Testis (tissue), 3 donors: ENCODE data around the gene CYB5B. TPM values are rescaled to one million over a fixed set of nuclear protein-coding genes. Genes with fewer than 3 reads are reported as not detected.

Experiments used
- DNase-seq: peaks from one replicate; pipeline ENCODE4 v3.0.0-alpha.2; 2019
- H3K27ac ChIP-seq, 2 donors: fragments of 200-600 bp; sonication (generic); one replicate each; pipeline ENCODE4 v1.5.1; 2019
- H3K27me3 ChIP-seq: fragments of 200-600 bp; sonication (generic); one replicate; pipeline ENCODE4 v1.5.1; 2019
- H3K36me3 ChIP-seq: fragments of 200-600 bp; sonication (generic); one replicate; pipeline ENCODE4 v1.5.1; 2017; ENCODE audit warnings: low read depth; ENCODE audit errors: missing control alignments
- H3K4me1 ChIP-seq: fragments of 200-600 bp; sonication (generic); one replicate; pipeline ENCODE4 v1.5.1; 2019
- H3K4me3 ChIP-seq, 2 donors: fragments of 200-600 bp; sonication (generic); one replicate each; pipeline ENCODE4 v1.5.1; 2017 to 2019
- H3K9me3 ChIP-seq: fragments of 200-600 bp; sonication (generic); one replicate; pipeline ENCODE4 v1.5.1; 2017
- POLR2A ChIP-seq: fragments of 450-650 bp; IDR thresholded peaks from one replicate; pipeline ENCODE4 v1.6.1; 2017; ENCODE audit warnings: antibody characterized with exemption, mild to moderate bottlenecking, moderate library complexity
- WGBS, 2 donors: methylation state at CpG; one replicate each; pipeline ENCODE4 v1.1.5; 2018; 5-methylcytosine and 5-hydroxymethylcytosine counted together
- intact Hi-C: fragments of 100-400 bp; cut with DNase I; formaldehyde crosslinking; loops from one replicate; pipeline ENCODE4 v1.15.1; 2023; ENCODE audit warnings: low total_unique reads
- polyA plus RNA-seq: library from polyadenylated mRNA; stranded (reverse); fragments of 350-450 nt; fragmentation: Illumina TruSeq; extraction: RNeasy Lipid Tissue Mini Kit (QIAGEN cat#74804); gene quantifications from one replicate; pipeline ENCODE4 v1.2.3, GENCODE V29; 2014; ENCODE audit warnings: low read depth, low replicate concordance; ENCODE audit not compliant: insufficient read depth
- total RNA-seq, 2 donors: library from RNA; depleted of rRNA; stranded (reverse); fragments of >200 nt; gene quantifications; one replicate each; pipeline ENCODE4 v1.2.3, GENCODE V29; 2016
- TF ChIP-seq, protein P1 (sequence below), 3 experiments: fragments of 450-650 bp in 2 of 3; fragments of 200-600 bp in 1 of 3; sonication (generic) in 1 of 3; IDR thresholded peaks; one replicate each; pipeline ENCODE4 v1.5.1; 2016 to 2019; ENCODE audit warnings: antibody characterized with exemption in 3 of 3, mild to moderate bottlenecking in 2 of 3, moderate library complexity in 1 of 3

The CYB5B gene
- total and polyA plus RNA-seq, 3 donors from 2014 or later = 65.8 to 91.9 (median 85.0) TPM

DNA sequence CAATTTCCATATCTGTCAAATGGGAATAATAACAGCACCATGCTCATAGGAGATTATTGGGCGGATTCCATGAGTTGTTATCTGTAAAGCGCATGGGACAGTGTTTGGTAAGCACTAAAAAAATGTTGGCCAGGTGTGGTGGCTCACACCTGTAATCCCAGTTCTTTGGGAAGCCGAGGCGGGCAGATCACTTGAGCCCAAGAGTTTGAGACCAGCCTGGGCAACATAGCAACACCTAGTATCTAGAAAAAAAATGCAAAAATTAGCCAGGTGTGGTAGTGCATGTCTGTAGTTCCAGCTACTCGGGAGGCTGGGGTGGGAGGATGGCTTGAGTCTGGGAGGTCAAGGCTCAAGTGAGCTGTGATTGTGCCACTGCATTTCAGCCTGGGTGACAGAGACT lies 74.5 kb downstream of the CYB5B start:
- TF ChIP-seq POLR2A = no peak
- TF ChIP-seq, protein P1, sequence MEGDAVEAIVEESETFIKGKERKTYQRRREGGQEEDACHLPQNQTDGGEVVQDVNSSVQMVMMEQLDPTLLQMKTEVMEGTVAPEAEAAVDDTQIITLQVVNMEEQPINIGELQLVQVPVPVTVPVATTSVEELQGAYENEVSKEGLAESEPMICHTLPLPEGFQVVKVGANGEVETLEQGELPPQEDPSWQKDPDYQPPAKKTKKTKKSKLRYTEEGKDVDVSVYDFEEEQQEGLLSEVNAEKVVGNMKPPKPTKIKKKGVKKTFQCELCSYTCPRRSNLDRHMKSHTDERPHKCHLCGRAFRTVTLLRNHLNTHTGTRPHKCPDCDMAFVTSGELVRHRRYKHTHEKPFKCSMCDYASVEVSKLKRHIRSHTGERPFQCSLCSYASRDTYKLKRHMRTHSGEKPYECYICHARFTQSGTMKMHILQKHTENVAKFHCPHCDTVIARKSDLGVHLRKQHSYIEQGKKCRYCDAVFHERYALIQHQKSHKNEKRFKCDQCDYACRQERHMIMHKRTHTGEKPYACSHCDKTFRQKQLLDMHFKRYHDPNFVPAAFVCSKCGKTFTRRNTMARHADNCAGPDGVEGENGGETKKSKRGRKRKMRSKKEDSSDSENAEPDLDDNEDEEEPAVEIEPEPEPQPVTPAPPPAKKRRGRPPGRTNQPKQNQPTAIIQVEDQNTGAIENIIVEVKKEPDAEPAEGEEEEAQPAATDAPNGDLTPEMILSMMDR (IDR thresholded peaks at IDR 0.05) = no peak
- no peaks in the 10 kb centered on the region for H3K27me3 ChIP-seq
- intact Hi-C loops = no loop called here
- H3K27ac ChIP-seq = no peak overlapping the region
- 91% methylated on average over 5 of the region's 5 CpGs for WGBS, 2 donors
- H3K4me3 ChIP-seq = no peak overlapping the region
- DNase-seq = no peak
- H3K4me1 ChIP-seq = peaks cover 11% of the 10 kb centered on the region
- H3K36me3 ChIP-seq = no peaks in the 10 kb centered on the region
- H3K9me3 ChIP-seq = no peaks in the 10 kb centered on the region

DNA sequence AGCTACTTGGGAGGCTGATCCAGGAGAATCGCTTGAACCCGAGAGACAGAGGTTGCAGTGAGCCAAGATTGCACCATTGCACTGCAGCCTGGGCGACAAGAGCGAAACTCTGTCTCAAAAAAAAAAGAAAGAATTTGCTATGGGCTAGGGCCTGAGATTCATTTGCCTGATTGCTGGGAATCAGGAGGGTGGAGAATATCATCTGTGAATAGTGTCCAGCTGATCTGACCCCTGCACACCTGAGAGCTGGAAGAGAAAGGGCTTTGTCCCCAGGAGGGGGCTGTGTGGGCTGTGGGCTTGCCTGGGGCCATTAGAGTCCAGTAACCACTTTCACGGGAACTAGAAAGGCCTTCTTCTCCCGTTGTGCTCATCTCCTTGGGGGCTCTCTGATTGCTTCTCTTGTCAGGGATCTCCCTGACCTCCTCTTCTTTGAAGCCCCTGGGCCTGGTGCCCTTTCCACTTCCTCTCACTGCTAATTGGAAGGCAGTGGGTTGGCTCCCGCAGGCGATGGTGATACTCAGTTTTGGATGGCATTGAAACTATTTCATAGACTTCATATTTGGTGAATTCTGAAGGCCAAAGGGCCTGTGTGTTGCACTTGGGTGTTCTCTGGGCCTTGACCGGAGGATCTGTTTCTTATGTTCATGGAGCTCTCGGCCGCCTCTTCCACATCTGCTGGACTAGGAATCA lies 75.3 kb downstream of the CYB5B start:
- 79 to 81% methylated on average over 8 to 11 of the region's 11 CpGs for WGBS, 2 donors
- no peaks in the 10 kb centered on the region for H3K36me3 ChIP-seq
- no peak overlapping the region for H3K4me3 ChIP-seq
- H3K27me3 ChIP-seq = no peaks in the 10 kb centered on the region
- TF ChIP-seq, protein P1 (IDR thresholded peaks at IDR 0.05) = no peak
- no peak for TF ChIP-seq POLR2A
- no peak for DNase-seq
- H3K9me3 ChIP-seq = no peaks in the 10 kb centered on the region
- peaks cover 11% of the 10 kb centered on the region for H3K4me1 ChIP-seq
- intact Hi-C loops = no loop called here
- H3K27ac ChIP-seq = no peak overlapping the region

DNA sequence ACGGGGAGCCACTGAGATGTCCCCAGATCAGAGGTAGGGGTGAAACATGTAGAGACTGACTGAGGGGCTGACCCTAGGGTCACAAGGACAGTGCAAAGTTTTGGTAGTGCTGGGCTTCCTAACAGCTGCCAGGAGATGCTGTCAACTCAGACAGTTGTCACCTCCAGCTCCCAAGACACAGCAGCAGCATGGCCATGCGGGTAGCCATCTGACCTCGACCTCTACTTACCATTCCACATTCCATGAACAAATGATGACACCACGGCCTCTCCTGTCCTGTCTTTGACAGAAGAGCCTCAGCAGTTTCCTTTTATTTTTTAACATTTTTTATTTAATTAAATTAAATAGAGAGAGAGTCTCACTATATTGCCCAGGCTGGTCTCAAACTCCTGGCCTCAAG lies 76.1 kb downstream of the CYB5B start:
- WGBS, 2 donors = 83 to 90% methylated on average over 4 of the region's 4 CpGs

DNA sequence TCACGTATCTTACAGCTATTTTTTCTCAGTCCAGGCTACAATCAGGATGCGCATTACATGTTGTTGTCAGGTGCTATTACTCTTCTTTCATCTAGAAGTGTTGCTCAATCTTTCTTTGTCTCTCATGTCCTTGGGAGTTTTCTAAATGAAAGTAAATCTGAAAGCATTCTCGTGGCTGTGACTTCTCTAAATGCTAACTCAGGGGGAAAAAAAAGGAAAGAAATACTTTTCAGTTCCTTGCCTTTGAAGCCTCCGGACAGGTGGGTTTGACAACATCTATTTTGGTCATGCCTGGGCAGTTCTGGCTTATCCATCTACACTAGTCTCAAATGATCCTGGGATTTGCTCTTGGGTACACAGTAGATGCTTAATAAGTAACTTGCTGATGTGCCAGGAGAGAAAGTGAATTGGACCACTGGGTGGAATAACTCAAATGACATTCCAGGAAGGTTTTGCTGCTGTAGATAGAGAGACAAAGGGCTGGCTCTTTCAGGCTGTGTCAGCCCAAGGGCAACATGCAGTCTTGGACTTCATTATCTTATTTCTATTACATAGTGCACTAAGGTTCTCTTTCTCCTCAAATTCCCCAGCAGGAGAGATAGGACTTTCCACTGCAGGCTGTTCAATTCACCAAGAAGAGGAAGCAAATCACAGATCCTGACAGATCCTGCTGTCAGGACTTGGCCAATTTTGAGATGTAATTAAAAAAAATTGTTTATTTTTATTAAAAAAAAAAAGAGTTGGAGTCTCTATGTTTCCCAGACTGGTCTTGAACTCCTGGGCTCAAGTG lies 77.7 kb downstream of the CYB5B start:
- TF ChIP-seq, protein P1 (IDR thresholded peaks at IDR 0.05) = no peak
- TF ChIP-seq POLR2A = no peak
- Histone ChIP-seq H3K27me3 (no peaks in the 10 kb centered on the region), H3K4me3 (no peak overlapping the region), H3K36me3 (no peaks in the 10 kb centered on the region), H3K4me1 (peaks cover 11% of the 10 kb centered on the region), H3K27ac (peak overlapping the region; percentile 41 to 50), H3K9me3 (no peaks in the 10 kb centered on the region)
- DNase-seq = peak; percentile 30
- WGBS, 2 donors = 51 to 65% methylated on average over 4 of the region's 4 CpGs
- intact Hi-C loops = no loop called here

More for the DNA sequence above, 76.1 kb downstream of the CYB5B start:
- peaks cover 11% of the 10 kb centered on the region for H3K4me1 ChIP-seq
- no peaks in the 10 kb centered on the region for H3K36me3 ChIP-seq
- intact Hi-C loops = no loop called here
- no peak overlapping the region for H3K4me3 ChIP-seq
- H3K27ac ChIP-seq = no peak overlapping the region
- H3K27me3 ChIP-seq = no peaks in the 10 kb centered on the region
- no peaks in the 10 kb centered on the region for H3K9me3 ChIP-seq
- no peak for TF ChIP-seq POLR2A
- TF ChIP-seq, protein P1 (IDR thresholded peaks at IDR 0.05) = no peak
- DNase-seq = no peak
